Measurements from ENCODE around the gene WDR86.

DNA sequence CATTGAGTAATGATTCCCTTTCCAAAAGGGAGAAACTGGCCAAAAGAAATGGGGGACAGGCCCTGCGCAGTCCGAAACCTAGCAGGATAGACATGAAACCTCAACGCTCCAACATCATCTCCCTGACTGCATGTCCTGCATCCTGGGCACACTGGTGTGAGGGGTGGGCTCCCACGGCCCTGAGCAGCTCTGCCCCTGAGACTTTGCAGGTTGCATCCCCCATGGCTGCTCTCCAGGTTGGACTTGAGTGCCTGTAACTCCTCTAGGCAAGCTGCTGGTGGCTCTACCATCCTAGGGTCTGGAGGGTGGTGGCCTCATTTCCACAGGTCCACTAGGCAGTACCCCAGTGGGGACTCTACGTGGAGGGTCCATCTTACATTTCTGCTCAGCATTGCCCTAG lies 46.4 kb upstream of the WDR86 start:
- TF ChIP-seq, protein P1, sequence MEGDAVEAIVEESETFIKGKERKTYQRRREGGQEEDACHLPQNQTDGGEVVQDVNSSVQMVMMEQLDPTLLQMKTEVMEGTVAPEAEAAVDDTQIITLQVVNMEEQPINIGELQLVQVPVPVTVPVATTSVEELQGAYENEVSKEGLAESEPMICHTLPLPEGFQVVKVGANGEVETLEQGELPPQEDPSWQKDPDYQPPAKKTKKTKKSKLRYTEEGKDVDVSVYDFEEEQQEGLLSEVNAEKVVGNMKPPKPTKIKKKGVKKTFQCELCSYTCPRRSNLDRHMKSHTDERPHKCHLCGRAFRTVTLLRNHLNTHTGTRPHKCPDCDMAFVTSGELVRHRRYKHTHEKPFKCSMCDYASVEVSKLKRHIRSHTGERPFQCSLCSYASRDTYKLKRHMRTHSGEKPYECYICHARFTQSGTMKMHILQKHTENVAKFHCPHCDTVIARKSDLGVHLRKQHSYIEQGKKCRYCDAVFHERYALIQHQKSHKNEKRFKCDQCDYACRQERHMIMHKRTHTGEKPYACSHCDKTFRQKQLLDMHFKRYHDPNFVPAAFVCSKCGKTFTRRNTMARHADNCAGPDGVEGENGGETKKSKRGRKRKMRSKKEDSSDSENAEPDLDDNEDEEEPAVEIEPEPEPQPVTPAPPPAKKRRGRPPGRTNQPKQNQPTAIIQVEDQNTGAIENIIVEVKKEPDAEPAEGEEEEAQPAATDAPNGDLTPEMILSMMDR (IDR thresholded peaks at IDR 0.05) = no peak
- no peak for TF ChIP-seq GRHL2 (CRISPR knock-in tag; IDR thresholded peaks at IDR 0.05; ENCODE audit: insufficient replicate concordance, severe bottlenecking)
- no peak for TF ChIP-seq JUN (CRISPR knock-in tag; IDR thresholded peaks at IDR 0.05)
- TF ChIP-seq IRF2 (CRISPR knock-in tag; IDR thresholded peaks at IDR 0.05; ENCODE audit: borderline replicate concordance, low read depth) = no peak
- TF ChIP-seq, protein P2, sequence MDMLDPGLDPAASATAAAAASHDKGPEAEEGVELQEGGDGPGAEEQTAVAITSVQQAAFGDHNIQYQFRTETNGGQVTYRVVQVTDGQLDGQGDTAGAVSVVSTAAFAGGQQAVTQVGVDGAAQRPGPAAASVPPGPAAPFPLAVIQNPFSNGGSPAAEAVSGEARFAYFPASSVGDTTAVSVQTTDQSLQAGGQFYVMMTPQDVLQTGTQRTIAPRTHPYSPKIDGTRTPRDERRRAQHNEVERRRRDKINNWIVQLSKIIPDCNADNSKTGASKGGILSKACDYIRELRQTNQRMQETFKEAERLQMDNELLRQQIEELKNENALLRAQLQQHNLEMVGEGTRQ (CRISPR knock-in tag; IDR thresholded peaks at IDR 0.05) = no peak
- TF ChIP-seq MYBL2 (CRISPR knock-in tag; IDR thresholded peaks at IDR 0.05) = no peak
- TF ChIP-seq, protein P3, sequence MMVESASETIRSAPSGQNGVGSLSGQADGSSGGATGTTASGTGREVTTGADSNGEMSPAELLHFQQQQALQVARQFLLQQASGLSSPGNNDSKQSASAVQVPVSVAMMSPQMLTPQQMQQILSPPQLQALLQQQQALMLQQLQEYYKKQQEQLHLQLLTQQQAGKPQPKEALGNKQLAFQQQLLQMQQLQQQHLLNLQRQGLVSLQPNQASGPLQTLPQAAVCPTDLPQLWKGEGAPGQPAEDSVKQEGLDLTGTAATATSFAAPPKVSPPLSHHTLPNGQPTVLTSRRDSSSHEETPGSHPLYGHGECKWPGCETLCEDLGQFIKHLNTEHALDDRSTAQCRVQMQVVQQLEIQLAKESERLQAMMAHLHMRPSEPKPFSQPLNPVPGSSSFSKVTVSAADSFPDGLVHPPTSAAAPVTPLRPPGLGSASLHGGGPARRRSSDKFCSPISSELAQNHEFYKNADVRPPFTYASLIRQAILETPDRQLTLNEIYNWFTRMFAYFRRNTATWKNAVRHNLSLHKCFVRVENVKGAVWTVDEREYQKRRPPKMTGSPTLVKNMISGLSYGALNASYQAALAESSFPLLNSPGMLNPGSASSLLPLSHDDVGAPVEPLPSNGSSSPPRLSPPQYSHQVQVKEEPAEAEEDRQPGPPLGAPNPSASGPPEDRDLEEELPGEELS (CRISPR knock-in tag; IDR thresholded peaks at IDR 0.05) = no peak
- TF ChIP-seq, protein P4, sequence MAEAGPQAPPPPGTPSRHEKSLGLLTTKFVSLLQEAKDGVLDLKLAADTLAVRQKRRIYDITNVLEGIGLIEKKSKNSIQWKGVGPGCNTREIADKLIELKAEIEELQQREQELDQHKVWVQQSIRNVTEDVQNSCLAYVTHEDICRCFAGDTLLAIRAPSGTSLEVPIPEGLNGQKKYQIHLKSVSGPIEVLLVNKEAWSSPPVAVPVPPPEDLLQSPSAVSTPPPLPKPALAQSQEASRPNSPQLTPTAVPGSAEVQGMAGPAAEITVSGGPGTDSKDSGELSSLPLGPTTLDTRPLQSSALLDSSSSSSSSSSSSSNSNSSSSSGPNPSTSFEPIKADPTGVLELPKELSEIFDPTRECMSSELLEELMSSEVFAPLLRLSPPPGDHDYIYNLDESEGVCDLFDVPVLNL (CRISPR knock-in tag; IDR thresholded peaks at IDR 0.05; ENCODE audit: borderline replicate concordance, low read depth) = no peak
- TF ChIP-seq NR1H2 (CRISPR knock-in tag; IDR thresholded peaks at IDR 0.05) = no peak
- TF ChIP-seq, protein P5, sequence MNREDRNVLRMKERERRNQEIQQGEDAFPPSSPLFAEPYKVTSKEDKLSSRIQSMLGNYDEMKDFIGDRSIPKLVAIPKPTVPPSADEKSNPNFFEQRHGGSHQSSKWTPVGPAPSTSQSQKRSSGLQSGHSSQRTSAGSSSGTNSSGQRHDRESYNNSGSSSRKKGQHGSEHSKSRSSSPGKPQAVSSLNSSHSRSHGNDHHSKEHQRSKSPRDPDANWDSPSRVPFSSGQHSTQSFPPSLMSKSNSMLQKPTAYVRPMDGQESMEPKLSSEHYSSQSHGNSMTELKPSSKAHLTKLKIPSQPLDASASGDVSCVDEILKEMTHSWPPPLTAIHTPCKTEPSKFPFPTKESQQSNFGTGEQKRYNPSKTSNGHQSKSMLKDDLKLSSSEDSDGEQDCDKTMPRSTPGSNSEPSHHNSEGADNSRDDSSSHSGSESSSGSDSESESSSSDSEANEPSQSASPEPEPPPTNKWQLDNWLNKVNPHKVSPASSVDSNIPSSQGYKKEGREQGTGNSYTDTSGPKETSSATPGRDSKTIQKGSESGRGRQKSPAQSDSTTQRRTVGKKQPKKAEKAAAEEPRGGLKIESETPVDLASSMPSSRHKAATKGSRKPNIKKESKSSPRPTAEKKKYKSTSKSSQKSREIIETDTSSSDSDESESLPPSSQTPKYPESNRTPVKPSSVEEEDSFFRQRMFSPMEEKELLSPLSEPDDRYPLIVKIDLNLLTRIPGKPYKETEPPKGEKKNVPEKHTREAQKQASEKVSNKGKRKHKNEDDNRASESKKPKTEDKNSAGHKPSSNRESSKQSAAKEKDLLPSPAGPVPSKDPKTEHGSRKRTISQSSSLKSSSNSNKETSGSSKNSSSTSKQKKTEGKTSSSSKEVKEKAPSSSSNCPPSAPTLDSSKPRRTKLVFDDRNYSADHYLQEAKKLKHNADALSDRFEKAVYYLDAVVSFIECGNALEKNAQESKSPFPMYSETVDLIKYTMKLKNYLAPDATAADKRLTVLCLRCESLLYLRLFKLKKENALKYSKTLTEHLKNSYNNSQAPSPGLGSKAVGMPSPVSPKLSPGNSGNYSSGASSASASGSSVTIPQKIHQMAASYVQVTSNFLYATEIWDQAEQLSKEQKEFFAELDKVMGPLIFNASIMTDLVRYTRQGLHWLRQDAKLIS (CRISPR knock-in tag; IDR thresholded peaks at IDR 0.05; ENCODE audit: borderline replicate concordance) = no peak
